Measurements from ENCODE around the gene ACSS3. TPM values are rescaled to one million over a fixed set of nuclear protein-coding genes. Genes with fewer than 3 reads are reported as not detected.
A peak's percentile ranks its signal among the peaks of the same experiment; 100 is the strongest.
"Not testable (repeated sequence)": the region's sequence is repeated elsewhere in the genome, so short reads cannot be mapped to it uniquely, and the experiment has no call there.

ACSS3 gene
- polyA plus RNA-seq, 4 donors: 18.4 to 22.5 (median 20.2) TPM

DNA sequence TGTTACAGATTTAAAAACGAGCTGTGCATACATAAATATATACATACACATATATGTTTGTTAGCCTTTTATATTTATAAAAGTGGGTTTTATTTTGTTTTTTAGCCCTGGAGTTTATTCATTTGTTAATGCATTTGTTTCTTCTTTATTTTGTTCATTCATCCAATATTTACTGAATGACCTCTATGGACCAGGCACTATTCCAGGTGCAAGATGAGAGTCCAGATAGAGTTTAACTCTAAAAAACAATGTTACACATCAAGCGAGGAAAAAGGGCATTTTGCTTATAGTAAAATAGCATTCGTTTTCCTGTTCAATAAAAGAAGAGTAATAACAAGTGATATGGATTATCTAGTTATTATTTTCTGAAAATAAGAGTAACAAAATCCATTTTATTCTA is 14.2 kb downstream of the ACSS3 start:
- DNase-seq (ENCODE audit: low read depth in 4 of 4, low spot score in 3 of 4): no peak

DNA sequence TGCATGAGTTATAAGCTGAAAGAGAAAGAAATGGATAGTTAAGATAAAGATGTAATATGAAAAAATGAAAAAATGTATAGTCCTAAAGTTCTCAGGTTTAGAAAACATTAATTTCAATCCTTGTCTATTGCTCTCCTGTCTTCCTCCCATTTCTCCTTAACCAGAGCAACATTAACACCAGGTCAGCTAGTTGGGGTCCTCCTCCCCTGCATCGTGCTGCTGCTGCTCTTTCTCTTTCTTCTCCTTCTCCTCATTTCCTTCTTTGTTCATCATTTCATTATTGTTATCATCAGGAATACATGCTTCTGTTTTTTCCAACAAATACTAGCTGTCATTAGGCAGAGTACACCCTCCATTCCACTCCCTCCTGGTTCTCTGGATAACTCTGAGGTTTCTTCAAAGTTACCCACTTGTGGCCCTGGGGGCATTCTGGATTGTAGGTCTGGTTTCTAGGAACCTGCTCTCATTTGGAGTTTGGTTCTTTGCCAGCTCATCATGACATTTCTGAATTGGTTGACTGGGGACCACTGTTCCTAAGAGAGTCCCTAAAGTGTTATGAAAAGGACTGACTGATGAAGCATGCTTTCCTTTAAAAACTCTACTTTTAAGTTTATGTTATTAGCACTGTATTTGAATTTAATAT is 17.0 kb downstream of the ACSS3 start:
- no peak for DNase-seq (ENCODE audit: low read depth in 4 of 4, low spot score in 3 of 4)

DNA sequence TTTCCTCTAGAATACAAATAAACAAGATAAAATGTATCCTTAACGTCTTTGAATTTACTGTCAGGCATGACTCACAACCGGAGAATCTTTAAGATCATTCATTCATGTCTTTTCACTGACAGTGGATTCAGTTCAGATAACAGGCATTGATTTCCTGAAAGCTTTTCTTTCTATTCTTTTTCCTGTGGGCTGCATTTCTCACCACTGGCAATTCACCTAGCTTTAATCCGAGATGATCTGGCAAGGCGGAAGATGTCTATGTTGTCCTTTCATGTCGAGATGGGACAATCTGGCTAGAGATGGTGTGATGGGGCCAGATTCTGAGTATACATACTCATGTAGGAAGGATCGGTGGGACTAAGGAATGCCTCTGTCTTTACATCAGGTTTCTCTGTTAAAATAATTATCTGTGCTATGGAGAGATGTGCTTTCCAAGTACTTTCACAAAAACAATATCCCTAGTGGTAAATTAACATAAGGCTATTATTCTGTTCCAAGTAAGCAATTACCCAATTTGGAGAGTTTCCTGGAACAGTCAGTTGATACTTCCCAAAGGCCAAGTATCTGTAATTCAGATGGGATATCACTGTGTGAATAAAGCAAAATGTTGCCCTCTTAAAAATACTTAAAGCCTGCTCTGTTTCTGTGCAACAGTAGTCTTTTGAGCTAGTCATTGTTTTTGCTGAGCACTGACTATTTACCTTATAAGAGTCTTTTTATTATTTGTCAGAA is 17.8 kb downstream of the ACSS3 start:
- DNase-seq (ENCODE audit: low read depth in 4 of 4, low spot score in 3 of 4): no peak

DNA sequence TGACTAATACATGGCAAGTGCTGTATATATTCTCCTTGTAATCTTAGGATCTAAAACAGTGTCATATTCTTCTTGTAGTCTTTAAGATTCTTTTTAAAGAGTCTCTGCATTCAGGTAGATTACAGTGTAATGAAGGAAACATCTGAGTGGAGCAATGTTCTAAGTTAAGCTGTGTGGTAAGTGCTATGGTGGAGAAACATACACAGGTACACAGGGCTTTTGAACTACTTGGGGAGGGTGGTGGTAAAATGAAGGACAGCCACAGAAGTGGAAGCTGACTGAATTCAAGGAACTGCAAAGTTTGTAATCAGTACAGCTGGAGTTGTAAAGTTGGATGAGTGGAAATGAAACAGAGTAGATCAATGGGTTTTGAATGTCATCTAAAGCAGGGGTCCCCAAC is 27.8 kb downstream of the ACSS3 start:
- DNase-seq (ENCODE audit: low read depth in 4 of 4, low spot score in 3 of 4): no peak

DNA sequence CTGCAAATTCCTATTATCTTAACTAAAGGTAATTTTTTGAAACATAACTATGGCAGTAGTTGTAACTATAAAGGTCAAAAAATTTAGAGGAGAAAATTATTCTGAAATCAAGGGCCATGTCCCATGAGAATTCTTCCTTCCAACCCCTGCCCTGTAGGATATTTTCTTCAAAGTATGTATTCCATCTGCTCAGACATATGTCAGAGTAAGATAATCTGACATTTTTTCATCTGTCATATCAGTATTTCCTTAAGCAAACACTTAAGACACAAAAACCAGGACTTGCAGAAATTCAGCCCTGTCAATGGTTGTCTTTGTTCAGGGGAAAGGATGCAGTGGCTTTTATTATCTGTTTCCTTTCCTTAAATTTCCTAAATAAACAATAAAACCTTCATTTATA is 36.3 kb downstream of the ACSS3 start:
- DNase-seq (ENCODE audit: low read depth in 4 of 4, low spot score in 3 of 4): no peak

DNA sequence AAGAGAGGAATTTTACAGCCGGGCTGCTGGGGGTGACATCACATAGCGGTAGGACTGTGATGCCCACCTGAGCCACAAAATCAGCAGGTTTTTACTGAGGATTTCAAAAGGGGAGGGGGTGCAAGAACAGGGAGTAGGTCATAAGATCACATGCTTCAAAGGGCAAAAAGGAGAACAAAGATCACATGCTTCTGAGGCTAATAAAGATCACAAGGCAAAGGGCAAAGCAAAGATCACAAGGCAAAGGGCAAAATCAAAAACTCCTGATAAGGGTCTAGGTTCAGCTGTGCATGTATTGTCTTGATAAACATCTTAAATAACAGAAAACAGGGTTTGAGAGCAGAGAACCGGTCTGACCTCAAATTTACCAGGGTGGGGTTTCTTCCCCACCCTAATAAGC is 41.2 kb downstream of the ACSS3 start:
- not testable (repeated sequence) for DNase-seq (ENCODE audit: low read depth in 4 of 4, low spot score in 3 of 4)

DNA sequence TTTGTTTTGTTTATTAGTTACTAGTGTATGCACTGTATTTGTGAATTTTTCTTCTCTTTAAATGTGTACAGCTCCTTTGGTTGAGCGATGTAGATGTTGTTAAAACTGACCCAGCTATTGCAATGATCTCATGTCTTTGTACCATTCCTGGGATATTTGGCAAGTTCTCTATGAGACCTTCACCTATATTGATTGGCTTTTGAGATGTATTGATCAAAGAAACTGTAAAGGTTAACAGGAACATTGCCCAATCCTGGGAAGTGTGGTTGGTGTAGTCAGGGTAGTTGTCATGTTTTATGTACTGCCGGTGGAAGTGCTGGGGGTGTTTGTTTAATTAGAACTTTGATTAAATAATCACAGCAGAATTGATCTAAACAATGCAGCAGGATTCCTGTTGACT is 43.1 kb downstream of the ACSS3 start:
- DNase-seq (ENCODE audit: low read depth in 4 of 4, low spot score in 3 of 4): no peak

DNA sequence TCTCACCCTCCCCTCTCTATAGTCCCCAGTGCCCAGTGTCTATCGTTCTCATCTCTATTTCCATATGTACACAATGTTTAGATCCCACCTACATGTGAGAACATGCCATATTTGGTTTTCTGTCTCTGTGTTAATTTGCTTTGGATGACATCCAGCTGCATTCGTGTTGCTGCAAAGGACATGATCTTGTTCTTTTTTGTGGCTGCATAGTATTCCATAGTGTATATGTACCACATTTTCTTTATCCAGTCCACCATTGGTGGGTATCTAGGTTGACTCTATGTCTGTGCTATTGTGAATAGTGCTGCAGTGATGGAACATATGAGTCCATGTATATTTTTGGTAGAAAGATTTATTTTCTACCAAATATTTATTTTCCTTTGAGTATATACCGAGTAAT is 45.7 kb downstream of the ACSS3 start:
- DNase-seq (ENCODE audit: low read depth in 4 of 4, low spot score in 3 of 4): no peak

DNA sequence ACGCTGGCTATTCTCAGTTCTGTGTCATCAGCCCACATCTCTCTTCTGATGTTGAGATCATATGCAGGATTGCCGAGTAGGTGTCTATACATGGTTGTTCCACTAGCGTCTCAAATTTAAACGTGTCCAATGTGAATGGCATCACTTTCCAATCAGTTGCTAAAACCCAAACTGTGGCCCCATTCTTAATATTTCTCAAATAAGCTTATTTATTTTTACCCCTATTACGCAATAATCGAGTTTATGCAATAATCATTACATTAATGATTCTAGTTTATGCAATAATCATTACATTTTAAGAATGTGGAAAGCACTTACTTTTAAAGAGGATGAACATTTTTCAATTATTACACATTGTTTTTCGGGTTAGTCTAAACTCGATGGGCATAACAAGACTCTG is 47.8 kb downstream of the ACSS3 start:
- no peak for DNase-seq (ENCODE audit: low read depth in 4 of 4, low spot score in 3 of 4)

DNA sequence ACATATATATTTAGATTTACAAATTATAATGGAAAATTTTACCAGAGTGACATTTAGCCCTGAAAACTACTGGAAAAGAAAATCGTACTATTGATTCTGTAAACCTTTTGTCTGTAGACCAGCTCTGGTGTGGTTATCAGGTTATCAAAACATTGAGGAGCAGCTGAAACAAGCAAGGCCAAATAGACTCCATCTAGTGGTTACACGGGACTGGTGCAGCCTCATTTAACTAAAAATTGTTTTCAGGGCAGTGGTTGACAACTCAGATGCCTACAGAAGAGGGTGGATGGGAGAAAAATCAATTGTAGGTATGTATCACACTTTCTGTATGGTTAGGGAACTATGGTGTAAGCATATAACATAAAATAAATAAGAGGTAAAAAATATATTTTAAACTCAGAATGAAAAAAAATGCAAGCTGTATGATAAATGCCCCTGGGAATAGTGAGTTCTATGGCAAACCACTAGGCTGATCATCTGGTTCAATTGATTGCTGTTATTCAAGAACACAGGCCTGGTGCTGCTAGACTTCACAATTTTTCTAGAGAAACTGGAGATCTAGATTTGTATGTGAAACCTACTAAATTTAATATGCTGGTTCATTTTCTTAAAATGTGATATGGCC is 51.2 kb downstream of the ACSS3 start:
- peak in 1 of 4 donors; percentile 11 for DNase-seq (ENCODE audit: low read depth in 4 of 4, low spot score in 3 of 4)

DNA sequence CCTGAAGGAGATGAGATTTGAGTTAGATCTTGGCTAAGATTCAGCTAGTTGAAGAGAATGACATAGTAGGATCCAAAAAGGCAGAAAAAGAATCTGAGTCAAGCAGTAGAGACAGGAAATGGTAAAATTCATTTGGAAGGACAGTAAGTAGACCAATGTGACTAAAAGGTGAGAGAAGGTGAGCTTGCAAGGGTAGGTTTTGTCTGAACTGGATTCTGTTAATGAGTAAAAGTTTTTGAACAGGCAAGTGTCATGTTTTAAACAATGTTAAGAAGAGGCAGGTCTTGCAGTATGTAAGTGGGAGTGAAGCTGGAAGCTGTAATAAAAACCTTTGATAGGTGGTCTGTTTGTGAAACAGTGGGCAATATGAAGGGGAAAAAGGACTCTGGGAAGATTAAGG is 58.6 kb downstream of the ACSS3 start:
- DNase-seq (ENCODE audit: low read depth in 4 of 4, low spot score in 3 of 4): no peak

DNA sequence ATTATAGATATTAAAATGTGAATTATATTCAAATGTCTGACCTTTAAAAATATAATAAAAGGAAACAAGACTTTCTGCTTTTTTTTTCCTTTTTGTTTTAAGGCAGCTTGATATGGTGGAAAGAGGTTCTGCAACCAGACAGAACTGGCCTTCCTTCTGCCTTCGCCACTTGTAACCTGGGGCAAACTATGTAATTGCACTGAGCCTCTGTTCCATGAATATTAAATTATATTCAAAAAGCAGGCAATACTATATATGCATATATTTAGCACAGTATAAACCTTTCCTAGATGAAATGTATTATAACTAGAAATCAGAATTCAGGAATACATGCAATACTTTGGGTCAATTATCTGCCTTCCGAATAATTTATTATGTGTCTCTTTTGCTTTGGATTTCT is 59.9 kb downstream of the ACSS3 start:
- no peak for DNase-seq (ENCODE audit: low read depth in 4 of 4, low spot score in 3 of 4)

DNA sequence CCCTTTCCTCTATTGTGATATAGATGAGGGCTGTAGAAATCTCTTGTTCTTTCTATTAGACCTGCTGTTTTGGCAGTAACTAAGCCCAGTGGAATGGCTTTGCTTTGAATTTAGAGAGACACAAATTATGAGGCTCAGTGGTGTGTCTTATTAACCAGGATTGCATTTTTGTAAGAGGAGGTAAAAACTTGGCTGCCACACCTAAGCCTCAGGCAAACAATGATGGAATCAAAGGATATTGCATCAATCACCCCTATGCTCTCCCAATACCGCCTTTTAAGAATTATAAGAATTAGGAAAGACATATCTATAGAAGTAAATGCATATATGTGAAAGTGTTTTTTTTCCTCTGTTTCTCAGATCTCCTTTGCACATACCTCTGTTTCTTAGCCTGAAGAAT is 63.3 kb downstream of the ACSS3 start:
- no peak for DNase-seq (ENCODE audit: low read depth in 4 of 4, low spot score in 3 of 4)

DNA sequence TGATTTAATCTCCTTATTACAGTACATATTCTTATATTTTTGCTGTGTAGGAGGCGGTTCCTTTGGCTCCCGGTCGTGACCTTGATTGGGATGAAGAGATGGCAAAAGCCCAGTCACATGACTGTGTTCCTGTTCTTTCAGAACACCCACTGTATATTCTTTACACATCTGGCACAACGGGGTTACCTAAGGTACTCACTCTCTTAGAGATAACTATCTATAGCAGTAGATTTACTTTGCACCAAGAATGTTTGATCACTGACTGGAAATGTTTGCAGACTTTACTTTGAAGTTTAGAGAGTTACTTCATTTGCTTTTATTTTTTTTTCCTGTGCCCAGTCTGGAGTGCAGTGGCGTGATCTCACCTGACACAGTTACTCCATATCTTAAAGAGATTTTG is 65.2 kb downstream of the ACSS3 start:
- DNase-seq (ENCODE audit: low read depth in 4 of 4, low spot score in 3 of 4): no peak

DNA sequence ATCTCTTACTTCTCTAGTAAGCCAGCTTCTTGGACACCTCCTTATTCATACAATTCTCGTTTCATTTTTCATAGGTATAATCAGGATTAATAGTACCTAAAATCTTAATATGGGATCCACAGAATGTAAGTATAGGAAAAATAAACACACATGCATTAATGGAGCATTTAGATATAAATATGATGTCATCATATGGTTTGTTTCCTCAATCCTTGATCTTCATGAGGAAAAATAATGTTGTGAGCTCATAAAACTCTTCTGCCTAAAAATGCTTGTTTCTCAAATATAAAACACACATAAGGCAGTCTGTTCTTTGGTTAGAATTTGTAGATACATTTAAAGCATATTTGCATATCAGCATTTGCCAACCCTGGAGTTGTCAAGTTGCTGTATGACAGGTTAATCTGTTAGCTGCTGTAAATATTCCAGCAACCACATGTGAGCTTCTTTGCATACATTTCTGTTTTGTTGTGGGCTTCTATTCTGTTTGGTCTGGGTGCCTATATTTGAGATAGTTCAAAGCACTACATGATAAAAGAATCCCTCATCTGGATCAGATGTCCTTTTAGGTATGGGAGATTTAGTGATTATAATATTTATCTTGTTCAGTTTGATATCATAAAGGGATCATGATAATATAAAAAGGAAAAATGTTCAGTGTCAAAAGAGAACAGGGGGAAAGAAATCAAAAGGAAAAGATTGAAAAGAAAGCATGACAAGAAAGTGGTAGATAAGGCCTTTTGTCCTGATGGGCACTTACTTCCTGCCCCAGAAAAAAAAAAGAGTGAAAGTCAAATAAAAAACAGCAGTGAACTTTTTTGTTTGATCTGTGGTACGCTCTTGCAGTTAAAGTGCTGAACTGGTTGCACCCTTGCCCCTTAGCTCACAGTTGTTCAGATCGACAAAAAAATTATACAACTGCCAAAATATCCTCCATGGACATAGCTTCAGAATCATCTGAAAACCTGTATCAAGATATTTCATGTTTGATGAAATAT is 68.6 kb downstream of the ACSS3 start:
- no peak for DNase-seq (ENCODE audit: low read depth in 4 of 4, low spot score in 3 of 4)

DNA sequence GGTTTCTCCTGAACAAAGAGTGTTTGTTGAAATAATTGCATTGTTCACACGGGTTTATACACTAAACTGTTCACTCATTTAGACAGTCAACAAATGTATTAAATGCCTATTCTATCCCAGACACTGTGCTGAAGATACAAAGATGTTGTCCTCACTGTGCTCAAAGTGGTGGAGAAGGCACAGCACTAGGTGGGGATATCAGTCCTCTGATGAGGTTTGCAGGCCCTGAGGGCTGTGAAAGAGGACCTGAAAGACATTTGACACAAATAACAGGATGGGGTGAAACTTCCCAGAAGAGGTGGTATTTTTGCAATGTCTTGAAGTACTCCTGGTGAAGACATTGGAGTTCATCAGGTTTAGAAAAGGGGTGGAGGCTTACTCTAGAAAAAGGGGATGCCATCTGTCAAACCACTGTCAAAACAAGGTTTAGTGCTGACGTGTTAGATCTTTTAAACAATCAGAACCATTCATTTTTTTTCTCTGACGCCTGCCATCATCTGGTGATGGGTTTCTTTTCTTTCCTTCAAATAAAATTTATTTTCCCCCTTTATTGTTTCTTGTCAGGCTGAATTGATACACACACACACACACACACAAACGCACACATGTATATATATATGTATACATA is 69.5 kb downstream of the ACSS3 start:
- DNase-seq (ENCODE audit: low read depth in 4 of 4, low spot score in 3 of 4): no peak

DNA sequence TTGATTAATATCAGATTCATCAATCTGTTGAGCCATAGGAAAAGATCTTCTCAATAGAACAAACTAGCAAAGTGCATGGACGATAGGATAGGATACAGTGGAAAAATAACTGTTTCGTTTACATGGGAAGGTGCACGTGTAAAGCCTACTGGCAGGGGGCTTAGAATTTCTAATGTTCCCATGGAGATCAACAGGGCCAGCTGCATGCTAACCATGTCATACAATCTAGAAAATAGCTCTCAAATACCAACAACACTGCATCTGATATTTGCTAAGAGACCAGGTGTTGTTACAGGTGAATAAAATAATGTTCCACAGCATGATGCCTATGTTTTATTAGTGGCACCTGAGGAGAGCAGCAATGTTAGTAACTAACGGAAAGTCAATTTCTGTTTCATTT is 72.5 kb downstream of the ACSS3 start:
- no peak for DNase-seq (ENCODE audit: low read depth in 4 of 4, low spot score in 3 of 4)

DNA sequence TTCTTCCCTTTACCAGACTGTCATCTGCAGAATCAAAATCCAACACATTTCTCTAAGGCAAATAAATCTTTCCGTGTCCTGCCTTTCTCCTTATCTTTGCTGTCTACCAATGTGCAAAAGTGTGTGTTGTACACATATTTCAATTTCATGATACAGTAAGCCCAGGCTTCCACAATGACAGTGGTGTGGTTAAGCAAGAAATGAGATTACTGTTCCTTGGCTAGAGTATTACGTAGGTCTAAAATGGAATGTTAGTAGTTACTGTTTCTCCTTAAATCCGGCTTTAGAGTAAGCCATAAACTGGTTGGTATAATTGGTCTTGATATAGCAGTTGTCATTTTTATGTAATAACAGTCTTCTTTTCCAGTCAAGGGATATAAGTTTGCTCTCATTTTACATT is 82.0 kb downstream of the ACSS3 start:
- DNase-seq (ENCODE audit: low read depth in 4 of 4, low spot score in 3 of 4): no peak

DNA sequence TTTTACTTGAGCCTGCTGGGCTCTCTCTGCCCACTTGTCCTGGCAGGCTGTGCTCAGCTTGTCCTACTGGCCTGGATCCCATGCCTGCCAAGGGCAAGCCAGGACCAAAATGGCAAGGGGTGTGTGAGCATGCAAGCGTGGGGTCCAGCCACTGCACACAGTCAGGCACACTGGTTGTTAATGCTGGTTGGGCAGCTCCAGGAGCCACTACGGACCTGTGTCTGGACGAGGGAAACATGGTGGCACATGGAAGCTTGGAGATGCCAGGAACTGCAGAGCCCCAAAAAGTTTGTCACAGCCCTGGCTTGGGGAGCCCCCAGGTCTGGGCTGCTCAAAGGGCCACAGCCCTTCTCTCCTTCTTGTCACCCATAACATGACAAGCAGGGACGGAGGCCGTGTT is 83.8 kb downstream of the ACSS3 start:
- no peak for DNase-seq (ENCODE audit: low read depth in 4 of 4, low spot score in 3 of 4)

DNA sequence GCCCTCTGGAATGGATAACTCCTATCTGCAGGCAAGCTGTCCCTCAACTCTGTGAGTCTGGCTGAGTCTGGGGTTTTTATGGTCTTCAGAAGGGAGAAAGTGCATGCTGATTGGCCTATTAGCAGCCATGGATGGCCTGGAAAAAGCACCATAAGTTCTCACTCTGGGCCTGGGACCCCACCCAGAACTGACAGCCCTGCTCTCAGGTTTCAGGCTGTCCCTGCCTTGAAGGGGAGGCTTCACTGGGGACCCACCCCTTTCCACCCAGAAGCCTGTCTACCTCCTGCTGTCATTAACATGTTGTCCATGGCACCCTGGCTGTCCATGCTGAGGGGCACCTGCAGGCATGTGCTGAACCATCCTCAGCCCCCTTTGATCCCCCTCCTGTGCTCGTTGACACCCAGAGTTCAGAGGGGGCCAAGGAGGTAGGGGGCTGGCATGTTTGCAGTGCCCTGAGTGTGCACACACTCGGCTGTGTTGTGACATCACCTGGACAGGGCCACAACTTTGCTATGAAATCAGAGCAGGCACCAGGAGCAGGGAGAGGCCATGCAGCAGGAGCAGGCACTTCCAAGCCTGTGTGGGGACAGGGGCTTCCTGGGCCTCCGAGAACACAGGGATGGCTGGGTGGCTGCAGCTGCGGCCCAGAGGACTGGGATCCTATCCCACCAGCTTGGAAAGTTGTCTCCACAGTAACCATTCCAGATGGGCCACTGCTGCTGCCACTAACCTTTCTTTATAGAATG is 84.7 kb downstream of the ACSS3 start:
- no peak for DNase-seq (ENCODE audit: low read depth in 4 of 4, low spot score in 3 of 4)

All from right renal pelvis (tissue), 4 donors.